Osteocyte (in vitro differentiated cells): ENCODE measurements around the gene PHACTR1. TPM values are rescaled to one million over a fixed set of nuclear protein-coding genes. Genes with fewer than 3 reads are reported as not detected.

ENCODE experiments used
- DNase-seq: peaks from one replicate; pipeline ENCODE4 v3.0.0; 2021; ENCODE audit warnings: mixed read lengths; ENCODE audit not compliant: unreplicated experiment; ENCODE audit errors: extremely low spot score
- H3K27ac Mint-ChIP-seq: one replicate; pipeline ENCODE4 v1.8.0; 2021; ENCODE audit warnings: mild to moderate bottlenecking, mixed read lengths; ENCODE audit not compliant: unreplicated experiment
- H3K27me3 Mint-ChIP-seq: one replicate; pipeline ENCODE4 v1.8.0; 2021; ENCODE audit warnings: mixed read lengths; ENCODE audit not compliant: unreplicated experiment
- H3K36me3 Mint-ChIP-seq: one replicate; pipeline ENCODE4 v1.8.0; 2021; ENCODE audit warnings: mixed read lengths; ENCODE audit not compliant: unreplicated experiment
- H3K4me1 Mint-ChIP-seq: one replicate; pipeline ENCODE4 v1.8.0; 2021; ENCODE audit warnings: mixed read lengths; ENCODE audit not compliant: unreplicated experiment
- H3K4me3 Mint-ChIP-seq: one replicate; pipeline ENCODE4 v1.8.0; 2021; ENCODE audit warnings: mild to moderate bottlenecking, moderate library complexity, mixed read lengths; ENCODE audit not compliant: unreplicated experiment
- H3K9me3 Mint-ChIP-seq: one replicate; pipeline ENCODE4 v1.8.0; 2021; ENCODE audit warnings: mixed read lengths; ENCODE audit not compliant: unreplicated experiment
- CTCF ChIP-seq: fragments of 200-600 bp; sonication (generic); IDR thresholded peaks from 2 replicates; pipeline ENCODE4 v1.5.0; 2021; ENCODE audit warnings: antibody characterized with exemption, mild to moderate bottlenecking, moderate library complexity
- total RNA-seq: library from RNA; stranded (reverse); gene quantifications from 2 replicates; pipeline ENCODE4 v1.2.1, GENCODE V29; 2021

PHACTR1 gene
- total RNA-seq, 1 donor from 2014 or later: 1.0 TPM

- no peaks in the 10 kb centered on the region for H3K27me3 Mint-ChIP-seq
- TF ChIP-seq CTCF: no peak
- H3K36me3 Mint-ChIP-seq: no peaks in the 10 kb centered on the region
- no peaks in the 10 kb centered on the region for H3K9me3 Mint-ChIP-seq
- H3K27ac Mint-ChIP-seq: no peak overlapping the region
- DNase-seq: no peak
- H3K4me3 Mint-ChIP-seq: no peak overlapping the region
- no peaks in the 10 kb centered on the region for H3K4me1 Mint-ChIP-seq
Measured at GRCh38 chr6:13272131-13273046, 555.8 kb downstream of the PHACTR1 start.

GRCh38 chr6:13273202-13273930, 556.8 kb downstream of the PHACTR1 start:
- no peak overlapping the region for H3K4me3 Mint-ChIP-seq
- H3K27me3 Mint-ChIP-seq: no peaks in the 10 kb centered on the region
- no peak for TF ChIP-seq CTCF
- no peak for DNase-seq
- H3K9me3 Mint-ChIP-seq: no peaks in the 10 kb centered on the region
- H3K4me1 Mint-ChIP-seq: no peaks in the 10 kb centered on the region
- no peaks in the 10 kb centered on the region for H3K36me3 Mint-ChIP-seq
- H3K27ac Mint-ChIP-seq: no peak overlapping the region

- no peaks in the 10 kb centered on the region for H3K36me3 Mint-ChIP-seq
- H3K9me3 Mint-ChIP-seq: no peaks in the 10 kb centered on the region
- TF ChIP-seq CTCF: no peak
- no peaks in the 10 kb centered on the region for H3K4me1 Mint-ChIP-seq
- no peaks in the 10 kb centered on the region for H3K27me3 Mint-ChIP-seq
- H3K4me3 Mint-ChIP-seq: no peak overlapping the region
- DNase-seq: no peak
- H3K27ac Mint-ChIP-seq: no peak overlapping the region
Measured at GRCh38 chr6:13273931-13274706, 557.6 kb downstream of the PHACTR1 start.

GRCh38 chr6:13274707-13275434, 558.3 kb downstream of the PHACTR1 start:
- Mint-ChIP-seq H3K27ac (no peak overlapping the region), H3K9me3 (no peaks in the 10 kb centered on the region), H3K27me3 (no peaks in the 10 kb centered on the region), H3K4me3 (no peak overlapping the region), H3K36me3 (no peaks in the 10 kb centered on the region), H3K4me1 (no peaks in the 10 kb centered on the region)
- no peak for TF ChIP-seq CTCF
- DNase-seq: no peak
